Mucosa of gallbladder (tissue), 1 donor: ENCODE measurements around the gene SLC35B1. TPM values are rescaled to one million over a fixed set of nuclear protein-coding genes. Genes with fewer than 3 reads are reported as not detected.

Source experiments
- DNase-seq: peaks from one replicate; pipeline ENCODE4 v3.0.0-alpha.2; 2020; ENCODE audit warnings: low spot score
- total RNA-seq: library from RNA; stranded (reverse); gene quantifications from one replicate; pipeline ENCODE4 v1.2.1, GENCODE V29; 2021
- donor health status: DM: no; HTN: no; CAD: no.

The SLC35B1 gene
- 35.3 TPM for total RNA-seq

GRCh38 chr17:49707608-49708514, at the start of gene SLC35B1:
Gene SLC35B1 (minus strand): TSS chr17:49707964. CDS start chr17:49707833, 131 bp downstream.
- peak; percentile 99 for DNase-seq

GRCh38 chr17:49757151-49757777, 49.5 kb upstream of the SLC35B1 start:
- no peak for DNase-seq

- DNase-seq: no peak
These were observed 48.8 kb upstream of the SLC35B1 start for GRCh38 chr17:49756323-49757150.

- no peak for DNase-seq
These were observed 48.0 kb upstream of the SLC35B1 start for GRCh38 chr17:49755663-49756283.

- DNase-seq: no peak
These were observed 46.2 kb upstream of the SLC35B1 start for GRCh38 chr17:49753959-49754391.

GRCh38 chr17:49752508-49752907, 44.7 kb upstream of the SLC35B1 start:
- DNase-seq: no peak

GRCh38 chr17:49749730-49750129, 42.0 kb upstream of the SLC35B1 start:
- no peak for DNase-seq

GRCh38 chr17:49748791-49749190, 41.0 kb upstream of the SLC35B1 start:
- DNase-seq: no peak

- DNase-seq: no peak
These were observed 40.5 kb upstream of the SLC35B1 start for GRCh38 chr17:49748223-49748622.

GRCh38 chr17:49747632-49748031, 39.9 kb upstream of the SLC35B1 start:
- no peak for DNase-seq

- DNase-seq: no peak
These were observed 39.2 kb upstream of the SLC35B1 start for GRCh38 chr17:49746791-49747490.

- DNase-seq: no peak
These were observed 37.7 kb upstream of the SLC35B1 start for GRCh38 chr17:49745175-49746139.

- no peak for DNase-seq
These were observed 34.4 kb upstream of the SLC35B1 start for GRCh38 chr17:49742166-49742638.

GRCh38 chr17:49741692-49742076, 33.9 kb upstream of the SLC35B1 start:
- no peak for DNase-seq

GRCh38 chr17:49741009-49741691, 33.4 kb upstream of the SLC35B1 start:
- no peak for DNase-seq

GRCh38 chr17:49739641-49740271, 32.0 kb upstream of the SLC35B1 start:
- DNase-seq: peak; percentile 81

- DNase-seq: no peak
These were observed 30.8 kb upstream of the SLC35B1 start for GRCh38 chr17:49738456-49739163.
